Measurements from ENCODE around the gene SLC2A1. TPM values are rescaled to one million over a fixed set of nuclear protein-coding genes. Genes with fewer than 3 reads are reported as not detected.
"Not testable (repeated sequence)": the region's sequence is repeated elsewhere in the genome, so short reads cannot be mapped to it uniquely, and the experiment has no call there.

SLC2A1 gene
- total RNA-seq, 1 donor from 2014 or later: 117 TPM

GRCh38 chr1:42922687-42923366 is 35.8 kb downstream of the SLC2A1 start:
- ChIA-PET CTCF (interaction anchor here (0.6 to 6.6 kb wide), 24 partner anchors 9 to 299 kb away, joined by 3 to 262 read pairs (median 4); partner anchors contain the start of genes P3H1, SVBP and ZNF691), POLR2A (interaction anchor here (0.6 to 7.9 kb wide), 16 partner anchors 8 to 249 kb away, joined by 3 to 442 read pairs (median 6); partner anchors contain the start of genes C1orf50, CFAP57, EBNA1BP2 and P3H1)
- intact Hi-C loops (cut with micrococcal nuclease): loop anchor here (1.0 to 5.0 kb wide), 8 partner anchors 10 to 299 kb away; partner anchors contain the start of genes CFAP57, EBNA1BP2, ERMAP and SVBP
- Mint-ChIP-seq H3K27me3 (no peaks in the 10 kb centered on the region), H3K4me1 (peaks cover 35% of the 10 kb centered on the region), H3K4me3 (peak overlapping the region; percentile 91), H3K27ac (peak overlapping the region; percentile 92), H3K9me3 (no peaks in the 10 kb centered on the region), H3K36me3 (ENCODE audit: low read depth) (peaks cover 31% of the 10 kb centered on the region)
- TF ChIP-seq CTCF (IDR thresholded peaks at IDR 0.05): no peak
- DNase-seq: no peak
- peak; percentile 18 for ATAC-seq (ENCODE audit: low read depth)

- no peak for ATAC-seq (ENCODE audit: low read depth)
- CTCF ChIA-PET: interaction anchor here (0.8 to 6.6 kb wide), 8 partner anchors 8 to 150 kb away, joined by 3 to 262 read pairs (median 24); no protein-coding TSS in a partner anchor
Measured at GRCh38 chr1:42921769-42922168, 36.9 kb downstream of the SLC2A1 start.

GRCh38 chr1:42919651-42920050 is 39.0 kb downstream of the SLC2A1 start:
- intact Hi-C loops (cut with micrococcal nuclease): loop anchor here (5.0 kb wide), 4 partner anchors 72 to 303 kb away; partner anchors contain the start of genes ERMAP, SVBP, YBX1 and ZNF691
- H3K4me3 Mint-ChIP-seq; H3K36me3 Mint-ChIP-seq (ENCODE audit: low read depth); DNase-seq; H3K27me3 Mint-ChIP-seq; ATAC-seq (ENCODE audit: low read depth); H3K9me3 Mint-ChIP-seq; H3K27ac Mint-ChIP-seq: not testable (repeated sequence)
- ChIA-PET POLR2A (interaction anchor here (0.7 to 1.0 kb wide), 5 partner anchors 90 to 154 kb away, joined by 3 to 12 read pairs (median 4); no protein-coding TSS in a partner anchor), CTCF (interaction anchor here (1.7 to 6.6 kb wide), 2 partner anchors 14 to 152 kb away, joined by 3 to 262 read pairs; no protein-coding TSS in a partner anchor)
- H3K4me1 Mint-ChIP-seq: peaks cover 19% of the 10 kb centered on the region

More at GRCh38 chr1:42921769-42922168, 36.9 kb downstream of the SLC2A1 start:
- Mint-ChIP-seq H3K4me1 (peaks cover 31% of the 10 kb centered on the region), H3K9me3 (no peaks in the 10 kb centered on the region), H3K27me3 (no peaks in the 10 kb centered on the region), H3K4me3 (no peak overlapping the region), H3K36me3 (ENCODE audit: low read depth) (peaks cover 20% of the 10 kb centered on the region), H3K27ac (no peak overlapping the region)
- intact Hi-C loops (cut with micrococcal nuclease): loop anchor here (5.0 kb wide), 4 partner anchors 74 to 301 kb away; partner anchors contain the start of genes ERMAP, SVBP, YBX1 and ZNF691
- POLR2A ChIA-PET: interaction anchor here (0.7 to 7.9 kb wide), 4 partner anchors 29 to 598 kb away, joined by 4 to 442 read pairs (median 52); partner anchors contain the start of gene SLC2A1
- no peak for TF ChIP-seq CTCF (IDR thresholded peaks at IDR 0.05)
- no peak for DNase-seq

GRCh38 chr1:42917241-42917495 is 41.5 kb downstream of the SLC2A1 start:
- DNase-seq (no peak), ATAC-seq (ENCODE audit: low read depth) (no peak)
- Mint-ChIP-seq H3K4me1 (peaks cover 6% of the 10 kb centered on the region), H3K27ac (no peak overlapping the region), H3K4me3 (no peak overlapping the region), H3K27me3 (no peaks in the 10 kb centered on the region), H3K9me3 (peaks cover 11% of the 10 kb centered on the region), H3K36me3 (ENCODE audit: low read depth) (peaks cover 2% of the 10 kb centered on the region)
- no peak for TF ChIP-seq CTCF (IDR thresholded peaks at IDR 0.05)
- ChIA-PET CTCF (interaction anchor here (1.0 to 9.5 kb wide), 2 partner anchors 92 to 155 kb away, joined by 3 to 523 read pairs; no protein-coding TSS in a partner anchor), POLR2A (no interaction called here)
- intact Hi-C loops (cut with micrococcal nuclease): no loop called here

- ChIA-PET POLR2A (interaction anchor here (2.6 kb wide), 1 partner anchor 157 kb away, joined by 19 read pairs; no protein-coding TSS in a partner anchor), CTCF (interaction anchor here (0.7 to 9.5 kb wide), 5 partner anchors 8 to 582 kb away, joined by 3 to 523 read pairs (median 4); no protein-coding TSS in a partner anchor)
- Mint-ChIP-seq H3K36me3 (ENCODE audit: low read depth) (peaks cover 2% of the 10 kb centered on the region), H3K27me3 (no peaks in the 10 kb centered on the region), H3K9me3 (peaks cover 11% of the 10 kb centered on the region), H3K4me3 (no peak overlapping the region), H3K4me1 (peaks cover 6% of the 10 kb centered on the region), H3K27ac (no peak overlapping the region)
- TF ChIP-seq CTCF (IDR thresholded peaks at IDR 0.05): no peak
- ATAC-seq (ENCODE audit: low read depth): no peak
- DNase-seq: no peak
- intact Hi-C loops (cut with micrococcal nuclease): no loop called here
Measured at GRCh38 chr1:42915456-42915855, 43.2 kb downstream of the SLC2A1 start.

Measured in activated B cell treated with CpG ODN at 0.5 μM for 24 hours (primary cell).